CD4-positive, alpha-beta T cell treated with Interleukin-1 beta for 1 hour (primary cell): ENCODE data around the gene SLC35F3.
"Not testable (repeated sequence)": the region's sequence is repeated elsewhere in the genome, so short reads cannot be mapped to it uniquely, and the experiment has no call there.

Source experiments
- DNase-seq, 2 donors: peaks; one replicate each; pipeline ENCODE4 v3.0.0-alpha.2; 2020 to 2022

Gene SLC35F3

GRCh38 chr1:234111458-234112142 is 207.1 kb downstream of the SLC35F3 start:
- DNase-seq = no peak

- peak in 1 of 2 donors; percentile 32 for DNase-seq
Measured at GRCh38 chr1:234114648-234115307, 210.3 kb downstream of the SLC35F3 start.

GRCh38 chr1:234118911-234119310 is 214.4 kb downstream of the SLC35F3 start:
- DNase-seq = no peak

- no peak for DNase-seq
Measured at GRCh38 chr1:234119431-234119830, 215.0 kb downstream of the SLC35F3 start.

- DNase-seq = no peak
Measured at GRCh38 chr1:234120327-234120944, 216.0 kb downstream of the SLC35F3 start.

GRCh38 chr1:234121659-234122058 is 217.2 kb downstream of the SLC35F3 start:
- not testable (repeated sequence) for DNase-seq

GRCh38 chr1:234122571-234122970 is 218.1 kb downstream of the SLC35F3 start:
- DNase-seq = not testable (repeated sequence)

GRCh38 chr1:234123867-234124266 is 219.4 kb downstream of the SLC35F3 start:
- DNase-seq = no peak

- DNase-seq = no peak
Measured at GRCh38 chr1:234125283-234125682, 220.8 kb downstream of the SLC35F3 start.

GRCh38 chr1:234125714-234126113 is 221.2 kb downstream of the SLC35F3 start:
- DNase-seq = no peak

- DNase-seq = no peak
Measured at GRCh38 chr1:234127026-234127671, 222.7 kb downstream of the SLC35F3 start.

- no peak for DNase-seq
Measured at GRCh38 chr1:234132795-234133194, 228.3 kb downstream of the SLC35F3 start.

GRCh38 chr1:234134878-234135277 is 230.4 kb downstream of the SLC35F3 start:
- DNase-seq = no peak

GRCh38 chr1:234135501-234135900 is 231.0 kb downstream of the SLC35F3 start:
- DNase-seq = no peak

- no peak for DNase-seq
Measured at GRCh38 chr1:234136073-234136472, 231.6 kb downstream of the SLC35F3 start.

- no peak for DNase-seq
Measured at GRCh38 chr1:234139966-234140365, 235.5 kb downstream of the SLC35F3 start.

- no peak for DNase-seq
Measured at GRCh38 chr1:234140388-234140787, 235.9 kb downstream of the SLC35F3 start.

GRCh38 chr1:234141006-234141405 is 236.5 kb downstream of the SLC35F3 start:
- no peak for DNase-seq

GRCh38 chr1:234143681-234144080 is 239.2 kb downstream of the SLC35F3 start:
- DNase-seq = no peak

GRCh38 chr1:234144901-234145300 is 240.4 kb downstream of the SLC35F3 start:
- no peak for DNase-seq

- no peak for DNase-seq
Measured at GRCh38 chr1:234148350-234148749, 243.9 kb downstream of the SLC35F3 start.

GRCh38 chr1:234148816-234149215 is 244.3 kb downstream of the SLC35F3 start:
- DNase-seq = no peak

- no peak for DNase-seq
Measured at GRCh38 chr1:234149217-234149616, 244.7 kb downstream of the SLC35F3 start.

GRCh38 chr1:234150892-234151291 is 246.4 kb downstream of the SLC35F3 start:
- no peak for DNase-seq
